ENCODE data around the gene REEP3.

The REEP3 gene

GRCh38 chr10:63670291-63670898, 149.2 kb downstream of the REEP3 start:
- TF ChIP-seq FOXP2 (optimal IDR thresholded peaks at IDR 0.05; ENCODE audit: borderline replicate concordance, extremely low read depth, extremely low read length, insufficient read depth) (no peak), SIN3A (IDR thresholded peaks at IDR 0.05; ENCODE audit: borderline replicate concordance, insufficient read depth, low read length) (peak; percentile 69; the same call in 1 of the 2 replicates), REST (IDR thresholded peaks at IDR 0.05; ENCODE audit: insufficient read depth in 1 of 2, low read depth in 2 of 2, low read length in 2 of 2) (peak in 1 of 2 experiments; percentile 71; a peak in 2 of 4 replicates), POLR2AphosphoS5 (IDR thresholded peaks at IDR 0.05; ENCODE audit: low read depth, low read length) (no peak)

- TF ChIP-seq SIN3A (IDR thresholded peaks at IDR 0.05; ENCODE audit: borderline replicate concordance, insufficient read depth, low read length) (peak; percentile 50; the same call in 1 of the 2 replicates), POLR2AphosphoS5 (IDR thresholded peaks at IDR 0.05; ENCODE audit: low read depth, low read length) (no peak)
These were observed 150.2 kb downstream of the REEP3 start for GRCh38 chr10:63671317-63671937.

- peak; percentile 70 for TF ChIP-seq FOXP2 (optimal IDR thresholded peaks at IDR 0.05; ENCODE audit: borderline replicate concordance, extremely low read depth, extremely low read length, insufficient read depth)
- TF ChIP-seq SIN3A (IDR thresholded peaks at IDR 0.05; ENCODE audit: borderline replicate concordance, insufficient read depth, low read length) = no peak
These were observed 151.3 kb downstream of the REEP3 start for GRCh38 chr10:63672491-63672890.

GRCh38 chr10:63673246-63673645, 152.0 kb downstream of the REEP3 start:
- TF ChIP-seq REST (IDR thresholded peaks at IDR 0.05; ENCODE audit: insufficient read depth in 1 of 2, low read depth in 2 of 2, low read length in 2 of 2) (no peak), TAF1 (IDR thresholded peaks at IDR 0.05; ENCODE audit: borderline replicate concordance, insufficient read depth, low read length) (no peak), POLR2AphosphoS5 (IDR thresholded peaks at IDR 0.05; ENCODE audit: low read depth, low read length) (no peak), FOXP2 (optimal IDR thresholded peaks at IDR 0.05; ENCODE audit: borderline replicate concordance, extremely low read depth, extremely low read length, insufficient read depth) (no peak), SIN3A (IDR thresholded peaks at IDR 0.05; ENCODE audit: borderline replicate concordance, insufficient read depth, low read length) (no peak)

GRCh38 chr10:63673846-63674245, 152.6 kb downstream of the REEP3 start:
- TF ChIP-seq POLR2AphosphoS5 (IDR thresholded peaks at IDR 0.05; ENCODE audit: low read depth, low read length) = no peak
- TF ChIP-seq REST (IDR thresholded peaks at IDR 0.05; ENCODE audit: insufficient read depth in 1 of 2, low read depth in 2 of 2, low read length in 2 of 2) = no peak
- TF ChIP-seq FOXP2 (optimal IDR thresholded peaks at IDR 0.05; ENCODE audit: borderline replicate concordance, extremely low read depth, extremely low read length, insufficient read depth) = no peak
- no peak for TF ChIP-seq SIN3A (IDR thresholded peaks at IDR 0.05; ENCODE audit: borderline replicate concordance, insufficient read depth, low read length)
- no peak for TF ChIP-seq TAF1 (IDR thresholded peaks at IDR 0.05; ENCODE audit: borderline replicate concordance, insufficient read depth, low read length)
